NCI-H2171 treated with DMSO at 0.1 percent for 48 hours (cell line): ENCODE data around the gene PTPN13.

Experiments
- DNase-seq: peaks from one replicate; lab custom pipeline; 2025; lab: John Stamatoyannopoulos, UW

The PTPN13 gene

GRCh38 chr4:86720508-86721068 is 126.5 kb downstream of the PTPN13 start:
- no peak for DNase-seq

GRCh38 chr4:86721412-86721811 is 127.3 kb downstream of the PTPN13 start:
- DNase-seq, result no peak

GRCh38 chr4:86730310-86730709 is 136.2 kb downstream of the PTPN13 start:
- DNase-seq, result no peak

- no peak for DNase-seq
These were observed 143.1 kb downstream of the PTPN13 start for GRCh38 chr4:86737244-86737643.

- DNase-seq, result no peak
These were observed 147.7 kb downstream of the PTPN13 start for GRCh38 chr4:86741846-86742245.

- DNase-seq, result no peak
These were observed 150.5 kb downstream of the PTPN13 start for GRCh38 chr4:86744570-86744969.

GRCh38 chr4:86749121-86749520 is 155.0 kb downstream of the PTPN13 start:
- DNase-seq, result no peak

GRCh38 chr4:86755388-86755787 is 161.3 kb downstream of the PTPN13 start:
- DNase-seq, result no peak

GRCh38 chr4:86757468-86757867 is 163.4 kb downstream of the PTPN13 start:
- no peak for DNase-seq

GRCh38 chr4:86759298-86759697 is 165.2 kb downstream of the PTPN13 start:
- no peak for DNase-seq

GRCh38 chr4:86762649-86763048 is 168.5 kb downstream of the PTPN13 start:
- DNase-seq, result no peak

- no peak for DNase-seq
These were observed 175.7 kb downstream of the PTPN13 start for GRCh38 chr4:86769794-86770193.

- no peak for DNase-seq
These were observed 177.0 kb downstream of the PTPN13 start for GRCh38 chr4:86771141-86771540.

GRCh38 chr4:86775061-86775460 is 180.9 kb downstream of the PTPN13 start:
- no peak for DNase-seq

- DNase-seq, result no peak
These were observed 184.1 kb downstream of the PTPN13 start for GRCh38 chr4:86778175-86778574.

- no peak for DNase-seq
These were observed 194.7 kb downstream of the PTPN13 start for GRCh38 chr4:86788826-86789225.

- no peak for DNase-seq
These were observed 197.0 kb downstream of the PTPN13 start for GRCh38 chr4:86791126-86791525.

GRCh38 chr4:86809809-86810208 is 215.7 kb downstream of the PTPN13 start:
- no peak for DNase-seq

- DNase-seq, result no peak
These were observed 216.7 kb downstream of the PTPN13 start for GRCh38 chr4:86810847-86811246.

- no peak for DNase-seq
These were observed 221.5 kb downstream of the PTPN13 start for GRCh38 chr4:86815653-86816052.

GRCh38 chr4:86816501-86817273 is 222.6 kb downstream of the PTPN13 start:
- no peak for DNase-seq

GRCh38 chr4:86818211-86818610 is 224.1 kb downstream of the PTPN13 start:
- no peak for DNase-seq

GRCh38 chr4:86818841-86819240 is 224.7 kb downstream of the PTPN13 start:
- DNase-seq, result no peak

GRCh38 chr4:86819561-86819960 is 225.4 kb downstream of the PTPN13 start:
- no peak for DNase-seq
